Heart left ventricle (tissue), 13 donors: ENCODE results near the gene CYTIP.

Source experiments
- POLR2A ChIP-seq, 2 donors: fragments of 450-650 bp; IDR thresholded peaks; one replicate each; pipeline ENCODE4 v1.6.1; 2017; ENCODE audit warnings: antibody characterized with exemption in 2 of 2, mild to moderate bottlenecking in 2 of 2, moderate library complexity in 2 of 2
- TF ChIP-seq, protein P1 (sequence below), 12 donors: fragments of 200-600 bp; sonication (generic) in 4 of 12; IDR thresholded peaks; one replicate each; pipeline versions ENCODE4 v1.5.0 to v1.8.0; 2018 to 2022; ENCODE audit warnings: antibody characterized with exemption in 12 of 12, mild to moderate bottlenecking in 5 of 12
- donor health status: ischemic (EF 13 %, LVEDD 7.1; RV severe dilation, severe dysfunction).
- donor health status: DM: no; HTN: yes; CAD: no.
- donor health status: DM: no; HTN: no; CAD: no.
- donor health status: ischemic (EF 25% LVEDD 6.9; RV normal size, moderate dysfunction).
- donor health status: ischemic (EF 25% LVEDD 5.7; RV mildly dilated, moderate dysfunction).
- donor health status: ischemic (EF 35%, LVEDD 5.7; RV mildly dilated, moderate dysfunction).
- donor health status: nonischemic (EF 11% LVEDD 7.7; RV severe dilation, severe dysfunction).
- donor health status: DM: yes; HTN: yes; CAD: no.
- donor health status: PGD.
- donor health status: ischemic (EF 29% LVEDD 5.4; RV normal size, mild dysfunction).
- donor health status: nonischemic (EF 23%, LVEDD 6.1; RV moderate dilation, normal function).

DNA sequence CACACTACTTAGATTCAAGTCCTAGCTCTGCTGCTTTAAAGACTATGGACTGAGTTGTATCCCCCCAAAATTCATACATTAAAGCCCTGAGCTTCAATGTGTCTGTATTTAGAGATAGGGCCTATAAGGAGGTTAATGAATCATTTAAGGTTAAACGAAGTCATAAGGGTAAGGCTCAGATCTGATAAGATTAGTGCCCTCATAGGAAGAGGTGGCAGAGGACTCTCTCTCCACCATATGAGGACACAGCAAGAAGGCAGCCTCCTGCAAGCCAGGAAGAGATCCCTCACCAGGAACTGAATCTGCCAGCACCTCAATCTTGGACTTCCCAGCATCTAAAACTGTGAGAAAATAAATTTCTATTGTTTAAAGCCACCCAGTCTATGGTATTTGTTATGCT is 3.1 kb upstream of the CYTIP start:
- TF ChIP-seq, protein P1, sequence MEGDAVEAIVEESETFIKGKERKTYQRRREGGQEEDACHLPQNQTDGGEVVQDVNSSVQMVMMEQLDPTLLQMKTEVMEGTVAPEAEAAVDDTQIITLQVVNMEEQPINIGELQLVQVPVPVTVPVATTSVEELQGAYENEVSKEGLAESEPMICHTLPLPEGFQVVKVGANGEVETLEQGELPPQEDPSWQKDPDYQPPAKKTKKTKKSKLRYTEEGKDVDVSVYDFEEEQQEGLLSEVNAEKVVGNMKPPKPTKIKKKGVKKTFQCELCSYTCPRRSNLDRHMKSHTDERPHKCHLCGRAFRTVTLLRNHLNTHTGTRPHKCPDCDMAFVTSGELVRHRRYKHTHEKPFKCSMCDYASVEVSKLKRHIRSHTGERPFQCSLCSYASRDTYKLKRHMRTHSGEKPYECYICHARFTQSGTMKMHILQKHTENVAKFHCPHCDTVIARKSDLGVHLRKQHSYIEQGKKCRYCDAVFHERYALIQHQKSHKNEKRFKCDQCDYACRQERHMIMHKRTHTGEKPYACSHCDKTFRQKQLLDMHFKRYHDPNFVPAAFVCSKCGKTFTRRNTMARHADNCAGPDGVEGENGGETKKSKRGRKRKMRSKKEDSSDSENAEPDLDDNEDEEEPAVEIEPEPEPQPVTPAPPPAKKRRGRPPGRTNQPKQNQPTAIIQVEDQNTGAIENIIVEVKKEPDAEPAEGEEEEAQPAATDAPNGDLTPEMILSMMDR (IDR thresholded peaks at IDR 0.05): no peak
- no peak for TF ChIP-seq POLR2A (IDR thresholded peaks at IDR 0.05)
